CD4-positive, CD25-positive, alpha-beta regulatory T cell (primary cell): ENCODE results near the gene GALNT1. TPM values are rescaled to one million over a fixed set of nuclear protein-coding genes. Genes with fewer than 3 reads are reported as not detected.

Experiments
- ATAC-seq, 2 donors: fragments of 150-1000 bp; cut with Tn5 transposase; one replicate each; pipeline ENCODE4 v1.10.0; 2021; ENCODE audit warnings: low read depth in 2 of 2, moderate number of reproducible peaks in 2 of 2, moderate library complexity in 1 of 2
- DNase-seq, 3 donors: peaks; one replicate each; pipeline versions ENCODE4 v3.0.0 to v3.0.0-alpha.2; 2012 to 2022; ENCODE audit warnings: mixed read lengths in 1 of 3
- H3K27ac ChIP-seq: one replicate; pipeline ENCODE4 v1.7.0; 2013; ENCODE audit warnings: mild to moderate bottlenecking, low read length; ENCODE audit not compliant: insufficient read depth, poor library complexity, severe bottlenecking
- H3K27me3 ChIP-seq: one replicate; pipeline ENCODE4 v1.7.0; 2013; ENCODE audit warnings: low read length; ENCODE audit not compliant: control insufficient read depth, insufficient read depth
- H3K36me3 ChIP-seq: one replicate; pipeline ENCODE4 v1.7.0; 2013; ENCODE audit warnings: mild to moderate bottlenecking, low read length, moderate library complexity; ENCODE audit not compliant: control insufficient read depth, insufficient read depth
- H3K4me1 ChIP-seq: 2 replicates; pipeline ENCODE4 v1.7.0; 2013; ENCODE audit warnings: mild to moderate bottlenecking, low read length; ENCODE audit not compliant: insufficient read depth, control insufficient read depth, poor library complexity, severe bottlenecking
- H3K4me3 ChIP-seq: one replicate; pipeline ENCODE4 v1.7.0; 2013; ENCODE audit warnings: low read depth, mild to moderate bottlenecking, low read length, moderate library complexity
- H3K9me3 ChIP-seq, 2 experiments: 1 replicate in 1 of 2; 2 replicates in 1 of 2; pipeline ENCODE4 v1.7.0; 2013; ENCODE audit warnings: low read length in 2 of 2, mild to moderate bottlenecking in 1 of 2, moderate library complexity in 1 of 2; ENCODE audit not compliant: control insufficient read depth in 2 of 2
- H3K27ac Mint-ChIP-seq, 3 donors: one replicate each; pipeline ENCODE4 v1.8.0; 2020 to 2022; ENCODE audit warnings: mild to moderate bottlenecking in 3 of 3, mixed read lengths in 3 of 3, moderate library complexity in 2 of 3
- H3K27me3 Mint-ChIP-seq: one replicate; pipeline ENCODE4 v1.8.0; 2022; ENCODE audit warnings: mild to moderate bottlenecking, mixed read lengths
- H3K36me3 Mint-ChIP-seq: one replicate; pipeline ENCODE4 v1.8.0; 2020; ENCODE audit warnings: mixed read lengths
- H3K4me1 Mint-ChIP-seq, 4 donors: one replicate each; pipeline ENCODE4 v1.8.0; 2020 to 2022; ENCODE audit warnings: mixed read lengths in 4 of 4, mild to moderate bottlenecking in 1 of 4
- H3K4me3 Mint-ChIP-seq, 4 donors: one replicate each; pipeline ENCODE4 v1.8.0; 2020 to 2022; ENCODE audit warnings: mild to moderate bottlenecking in 4 of 4, mixed read lengths in 4 of 4, moderate library complexity in 3 of 4
- H3K9me3 Mint-ChIP-seq, 7 donors: one replicate each; pipeline ENCODE4 v1.8.0; 2020 to 2022; ENCODE audit warnings: mixed read lengths in 7 of 7, mild to moderate bottlenecking in 3 of 7, moderate library complexity in 2 of 7
- polyA plus RNA-seq, 4 donors: library from polyadenylated mRNA; unstranded; fragments of 300-500 nt; fragmentation: Illumina TruSeq; gene quantifications; one replicate each; pipeline ENCODE4 v1.2.3, GENCODE V29; 2021
- total RNA-seq: library from RNA; stranded (reverse); gene quantifications from one replicate; pipeline ENCODE4 v1.2.3, GENCODE V29; 2022

GALNT1 gene
- total and polyA plus RNA-seq, 5 donors from 2014 or later, result 18.8 to 49.6 (median 22.7) TPM

GRCh38 chr18:35695384-35695783 is 113.8 kb downstream of the GALNT1 start:
- no peaks in the 10 kb centered on the region for H3K9me3 ChIP-seq
- H3K4me3 ChIP-seq, result no peak overlapping the region
- Mint-ChIP-seq H3K36me3 (peaks cover 27% of the 10 kb centered on the region), H3K9me3 (no peaks in the 10 kb centered on the region), H3K27me3 (no peaks in the 10 kb centered on the region), H3K27ac (no peak overlapping the region), H3K4me1 (no peaks in the 10 kb centered on the region), H3K4me3 (no peak overlapping the region)
- ATAC-seq (no peak), DNase-seq (no peak)
- no peaks in the 10 kb centered on the region for H3K27me3 ChIP-seq
- no peaks in the 10 kb centered on the region for H3K4me1 ChIP-seq
- H3K36me3 ChIP-seq, result peaks cover 12% of the 10 kb centered on the region
- H3K27ac ChIP-seq, result no peak overlapping the region

- no peak overlapping the region for H3K27ac Mint-ChIP-seq
- no peak for ATAC-seq
- H3K9me3 Mint-ChIP-seq, result no peaks in the 10 kb centered on the region
- H3K27me3 Mint-ChIP-seq, result no peaks in the 10 kb centered on the region
- H3K27me3 ChIP-seq, result no peaks in the 10 kb centered on the region
- peaks cover 10% of the 10 kb centered on the region for H3K36me3 ChIP-seq
- H3K4me1 Mint-ChIP-seq, result no peaks in the 10 kb centered on the region
- no peak overlapping the region for H3K4me3 ChIP-seq
- no peak for DNase-seq
- no peak overlapping the region for H3K27ac ChIP-seq
- no peaks in the 10 kb centered on the region for H3K9me3 ChIP-seq
- H3K36me3 Mint-ChIP-seq, result peaks cover 22% of the 10 kb centered on the region
- no peaks in the 10 kb centered on the region for H3K4me1 ChIP-seq
- no peak overlapping the region for H3K4me3 Mint-ChIP-seq
These were observed 114.3 kb downstream of the GALNT1 start for GRCh38 chr18:35695803-35696202.

GRCh38 chr18:35696307-35696706 is 114.8 kb downstream of the GALNT1 start:
- no peak overlapping the region for H3K27ac Mint-ChIP-seq
- Histone ChIP-seq H3K27ac (no peak overlapping the region), H3K27me3 (no peaks in the 10 kb centered on the region), H3K4me3 (no peak overlapping the region), H3K9me3 (no peaks in the 10 kb centered on the region), H3K4me1 (no peaks in the 10 kb centered on the region), H3K36me3 (peaks cover 7% of the 10 kb centered on the region)
- H3K27me3 Mint-ChIP-seq, result no peaks in the 10 kb centered on the region
- ATAC-seq (no peak), DNase-seq (no peak)
- H3K36me3 Mint-ChIP-seq, result peaks cover 21% of the 10 kb centered on the region
- no peaks in the 10 kb centered on the region for H3K9me3 Mint-ChIP-seq
- H3K4me1 Mint-ChIP-seq, result no peaks in the 10 kb centered on the region
- H3K4me3 Mint-ChIP-seq, result no peak overlapping the region

DNA sequence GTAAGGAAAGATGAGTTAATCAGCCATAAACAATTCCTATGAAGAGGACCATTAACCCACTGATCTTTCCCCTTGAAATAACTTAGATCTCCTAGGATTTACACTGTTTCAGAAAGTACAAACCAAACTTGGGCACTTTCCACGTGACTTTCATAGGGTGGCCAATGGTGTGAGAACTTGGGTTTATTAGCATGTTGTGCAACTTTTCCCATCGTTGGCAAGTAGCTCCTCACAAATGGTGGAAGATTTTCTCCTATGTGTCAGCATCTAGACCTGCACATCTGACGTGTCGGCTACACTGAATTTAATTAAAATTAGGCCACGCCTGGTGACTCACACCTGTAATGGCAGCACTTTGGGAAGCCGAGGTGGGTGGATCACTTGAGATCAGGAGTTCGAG is 116.3 kb downstream of the GALNT1 start:
- Mint-ChIP-seq H3K4me3 (no peak overlapping the region), H3K27ac (no peak overlapping the region), H3K9me3 (no peaks in the 10 kb centered on the region), H3K4me1 (no peaks in the 10 kb centered on the region), H3K36me3 (peaks cover 31% of the 10 kb centered on the region), H3K27me3 (no peaks in the 10 kb centered on the region)
- no peak for DNase-seq
- Histone ChIP-seq H3K4me3 (no peak overlapping the region), H3K9me3 (no peaks in the 10 kb centered on the region), H3K27me3 (no peaks in the 10 kb centered on the region), H3K36me3 (peaks cover 4% of the 10 kb centered on the region), H3K27ac (no peak overlapping the region), H3K4me1 (no peaks in the 10 kb centered on the region)
- no peak for ATAC-seq

DNA sequence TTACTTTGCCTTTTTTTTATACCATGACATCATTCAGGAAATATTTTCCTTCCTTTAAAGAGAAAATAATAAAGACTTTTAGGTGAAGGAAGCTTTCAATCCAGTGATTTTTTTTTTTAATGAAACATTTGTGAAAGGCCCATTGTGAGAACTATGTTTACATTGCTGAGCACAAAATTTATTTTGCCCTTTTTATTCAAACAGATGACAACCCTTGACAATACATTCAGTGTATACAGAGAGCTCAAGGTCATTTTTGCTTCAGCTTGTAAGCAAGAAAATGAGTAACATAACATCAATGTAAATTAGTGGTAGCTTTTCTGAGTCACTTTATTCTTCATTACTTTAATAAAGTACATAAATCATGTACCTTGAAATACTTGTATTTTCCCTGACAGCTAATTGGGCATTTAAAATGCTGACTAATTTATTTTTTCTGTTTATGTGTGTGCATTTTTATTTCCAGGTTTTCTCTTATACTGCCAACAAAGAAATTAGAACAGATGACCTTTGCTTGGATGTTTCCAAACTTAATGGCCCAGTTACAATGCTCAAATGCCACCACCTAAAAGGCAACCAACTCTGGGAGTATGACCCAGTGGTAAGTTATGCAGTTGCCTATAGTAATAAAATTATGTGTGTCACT is 121.6 kb downstream of the GALNT1 start:
- H3K27me3 Mint-ChIP-seq, result no peaks in the 10 kb centered on the region
- H3K36me3 ChIP-seq, result peaks cover 4% of the 10 kb centered on the region

DNA sequence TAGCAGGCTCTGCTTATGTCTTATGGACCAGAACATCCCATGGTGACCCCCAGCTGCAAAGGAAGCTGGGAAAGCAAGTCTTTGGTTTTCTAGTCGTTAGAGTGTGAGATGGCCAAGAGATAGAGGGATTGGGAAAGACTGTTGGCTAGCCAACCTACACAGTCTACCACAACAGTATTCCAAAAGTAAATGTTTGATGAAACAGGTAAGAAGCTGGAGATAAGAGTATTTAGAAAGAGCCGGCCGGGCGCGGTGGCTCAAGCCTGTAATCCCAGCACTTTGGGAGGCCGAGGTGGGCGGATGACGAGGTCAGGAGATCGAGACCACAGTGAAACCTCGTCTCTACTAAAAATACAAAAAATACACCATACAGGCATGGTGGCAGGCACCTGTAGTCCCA is 124.4 kb downstream of the GALNT1 start:
- Histone ChIP-seq H3K4me3 (no peak overlapping the region), H3K4me1 (no peaks in the 10 kb centered on the region), H3K9me3 (no peaks in the 10 kb centered on the region), H3K27me3 (no peaks in the 10 kb centered on the region), H3K27ac (no peak overlapping the region), H3K36me3 (peaks cover 9% of the 10 kb centered on the region)
- Mint-ChIP-seq H3K4me3 (no peak overlapping the region), H3K27me3 (no peaks in the 10 kb centered on the region), H3K36me3 (peaks cover 58% of the 10 kb centered on the region), H3K4me1 (no peaks in the 10 kb centered on the region), H3K9me3 (no peaks in the 10 kb centered on the region), H3K27ac (no peak overlapping the region)
- DNase-seq (no peak), ATAC-seq (no peak)

More for the DNA sequence above, 121.6 kb downstream of the GALNT1 start:
- no peak overlapping the region for H3K27ac ChIP-seq
- no peaks in the 10 kb centered on the region for H3K9me3 ChIP-seq
- Mint-ChIP-seq H3K36me3 (peaks cover 48% of the 10 kb centered on the region), H3K4me3 (no peak overlapping the region), H3K9me3 (no peaks in the 10 kb centered on the region), H3K4me1 (no peaks in the 10 kb centered on the region), H3K27ac (no peak overlapping the region)
- DNase-seq, result no peak
- H3K4me1 ChIP-seq, result no peaks in the 10 kb centered on the region
- no peaks in the 10 kb centered on the region for H3K27me3 ChIP-seq
- no peak for ATAC-seq
- H3K4me3 ChIP-seq, result no peak overlapping the region

DNA sequence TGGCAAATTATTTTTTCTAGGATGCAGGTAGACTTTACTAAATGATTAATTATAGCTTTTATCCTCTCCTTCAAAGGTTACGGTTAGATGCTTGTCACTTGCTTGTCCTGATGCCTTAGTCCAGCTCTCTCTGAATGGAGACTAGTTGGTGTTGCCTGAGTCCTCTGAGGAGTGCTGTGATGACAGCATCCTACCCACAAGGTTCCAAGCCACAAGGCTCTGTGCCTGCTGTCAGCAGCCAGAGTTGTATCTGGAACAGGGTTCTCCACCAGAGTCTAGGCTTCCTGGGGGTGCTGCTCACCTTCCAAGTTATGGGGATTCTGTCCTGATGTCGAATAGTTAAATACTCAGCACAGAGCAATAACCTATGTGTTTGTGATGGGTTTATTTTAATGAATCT is 125.7 kb downstream of the GALNT1 start:
- no peak overlapping the region for H3K27ac ChIP-seq
- DNase-seq (no peak), ATAC-seq (no peak)
- Mint-ChIP-seq H3K9me3 (no peaks in the 10 kb centered on the region), H3K4me3 (no peak overlapping the region), H3K36me3 (peaks cover 64% of the 10 kb centered on the region), H3K27ac (no peak overlapping the region), H3K27me3 (no peaks in the 10 kb centered on the region), H3K4me1 (no peaks in the 10 kb centered on the region)
- H3K4me3 ChIP-seq, result no peak overlapping the region
- no peaks in the 10 kb centered on the region for H3K27me3 ChIP-seq
- no peaks in the 10 kb centered on the region for H3K4me1 ChIP-seq
- H3K36me3 ChIP-seq, result peaks cover 9% of the 10 kb centered on the region
- no peaks in the 10 kb centered on the region for H3K9me3 ChIP-seq

DNA sequence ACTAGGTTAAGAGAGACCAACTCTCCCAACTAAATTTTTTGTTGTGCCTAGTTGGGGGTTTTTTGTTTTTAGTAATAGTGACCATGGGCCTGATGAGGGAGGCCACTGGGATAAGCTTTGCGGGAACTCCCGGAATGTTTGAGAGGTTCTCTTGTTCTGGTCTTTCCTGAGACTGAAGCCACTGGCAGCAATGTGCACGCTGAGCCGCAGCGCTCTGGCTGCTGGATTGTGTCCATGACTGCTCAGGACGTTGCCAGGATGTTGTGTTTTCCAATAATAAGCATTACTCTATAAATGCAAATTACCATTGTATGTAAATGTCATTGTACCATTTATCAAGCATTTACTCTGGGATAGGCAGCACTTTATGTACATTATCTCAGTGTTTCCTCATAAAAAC is 126.1 kb downstream of the GALNT1 start:
- no peak for ATAC-seq
- no peaks in the 10 kb centered on the region for H3K9me3 ChIP-seq
- H3K27ac ChIP-seq, result no peak overlapping the region
- H3K27ac Mint-ChIP-seq, result no peak overlapping the region
- no peaks in the 10 kb centered on the region for H3K4me1 ChIP-seq
- H3K9me3 Mint-ChIP-seq, result peaks cover 0 to under 1% (median 0%) of the 10 kb centered on the region in 7 donors
- no peaks in the 10 kb centered on the region for H3K27me3 ChIP-seq
- DNase-seq, result no peak
- H3K36me3 Mint-ChIP-seq, result peaks cover 66% of the 10 kb centered on the region
- H3K4me1 Mint-ChIP-seq, result no peaks in the 10 kb centered on the region
- H3K4me3 Mint-ChIP-seq, result no peak overlapping the region
- H3K4me3 ChIP-seq, result no peak overlapping the region
- peaks cover 9% of the 10 kb centered on the region for H3K36me3 ChIP-seq
- no peaks in the 10 kb centered on the region for H3K27me3 Mint-ChIP-seq
